GM21786 (cell line): Measurements from ENCODE around the gene MORN5.

ENCODE experiments used
- ATAC-seq: cut with Tn5 transposase; IDR thresholded peaks from one replicate; pipeline ENCODE4 v1.9.1; 2021; ENCODE audit not compliant: unreplicated experiment

Gene MORN5

DNA sequence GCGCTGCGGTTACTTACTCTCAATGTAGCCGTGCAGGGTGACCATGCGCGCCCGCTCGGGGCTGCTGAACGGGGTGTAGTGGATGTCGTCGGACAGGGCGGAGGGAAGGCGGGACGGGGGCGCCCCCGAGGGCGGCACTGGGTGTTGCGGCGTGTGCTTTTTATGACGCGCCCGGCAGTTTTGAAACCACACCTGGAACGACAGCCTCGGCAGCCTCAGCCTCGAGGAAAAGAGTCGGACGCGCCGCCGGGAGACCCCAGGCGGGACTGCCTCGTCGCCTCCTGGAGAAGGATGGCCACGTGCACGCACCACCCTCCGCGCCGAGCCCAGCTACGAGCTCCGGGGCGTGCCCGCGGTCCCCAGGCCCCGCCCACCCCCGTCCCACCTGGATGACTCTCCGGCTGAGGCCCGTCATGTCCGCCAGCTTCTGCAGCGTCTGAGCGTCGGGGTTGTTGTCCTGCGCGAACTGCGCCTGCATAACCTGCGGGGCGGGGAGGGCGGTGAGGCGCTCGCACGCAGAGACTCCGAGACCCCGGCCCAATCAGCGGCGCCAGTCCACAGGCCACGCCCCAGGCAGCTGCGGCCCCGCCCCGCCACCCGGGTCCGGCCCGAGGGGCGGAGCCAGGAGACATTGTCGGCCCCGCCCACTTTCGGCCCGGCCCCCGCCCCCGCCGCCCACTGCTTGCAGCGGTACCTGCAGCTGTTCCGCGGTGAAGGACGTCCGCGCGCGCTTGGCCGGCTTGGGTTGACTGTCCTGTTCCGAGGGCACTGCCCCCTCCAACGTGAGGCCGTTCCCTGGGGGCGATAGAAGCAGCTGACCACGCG is 54.1 kb downstream of the MORN5 start:
- no peak for ATAC-seq

DNA sequence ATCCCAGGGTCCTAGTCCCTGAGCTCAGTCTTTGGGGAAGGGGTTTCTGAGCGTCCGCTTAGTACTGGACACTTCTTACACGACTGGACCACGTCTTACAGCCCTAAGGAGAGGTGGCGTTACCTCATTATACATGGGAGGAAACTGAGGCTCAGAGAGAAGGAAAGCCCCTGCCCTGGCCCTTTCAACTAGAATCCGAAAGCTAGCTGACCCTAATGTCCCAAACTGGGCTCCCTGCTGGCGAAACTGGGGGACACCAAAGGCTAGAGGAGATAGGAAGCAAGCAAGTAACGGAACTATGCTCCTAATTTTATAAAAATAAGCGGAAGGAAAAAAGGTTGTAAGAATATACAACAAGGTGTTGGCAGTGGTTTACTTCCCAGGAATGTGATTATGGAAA is 54.8 kb downstream of the MORN5 start:
- ATAC-seq, result no peak

DNA sequence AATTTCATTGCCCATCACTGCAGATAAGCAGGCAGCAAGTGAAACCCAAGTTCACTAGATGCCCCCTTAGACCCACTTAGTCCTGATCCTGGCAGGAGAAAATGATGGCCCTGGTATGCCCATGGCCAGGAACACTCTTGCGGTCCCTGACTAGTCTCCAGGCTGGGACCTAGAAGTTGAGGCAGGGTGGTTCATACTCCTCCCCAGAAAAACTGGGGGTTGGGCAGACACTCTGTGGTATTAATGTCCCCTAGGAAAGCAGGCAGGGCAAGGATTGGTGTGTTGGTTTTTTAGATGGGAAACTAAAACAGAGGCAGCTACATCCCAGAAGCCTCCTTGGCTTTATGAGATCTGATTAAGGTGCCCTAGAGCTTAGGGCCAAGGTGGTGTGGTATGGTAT is 56.0 kb downstream of the MORN5 start:
- ATAC-seq, result no peak

DNA sequence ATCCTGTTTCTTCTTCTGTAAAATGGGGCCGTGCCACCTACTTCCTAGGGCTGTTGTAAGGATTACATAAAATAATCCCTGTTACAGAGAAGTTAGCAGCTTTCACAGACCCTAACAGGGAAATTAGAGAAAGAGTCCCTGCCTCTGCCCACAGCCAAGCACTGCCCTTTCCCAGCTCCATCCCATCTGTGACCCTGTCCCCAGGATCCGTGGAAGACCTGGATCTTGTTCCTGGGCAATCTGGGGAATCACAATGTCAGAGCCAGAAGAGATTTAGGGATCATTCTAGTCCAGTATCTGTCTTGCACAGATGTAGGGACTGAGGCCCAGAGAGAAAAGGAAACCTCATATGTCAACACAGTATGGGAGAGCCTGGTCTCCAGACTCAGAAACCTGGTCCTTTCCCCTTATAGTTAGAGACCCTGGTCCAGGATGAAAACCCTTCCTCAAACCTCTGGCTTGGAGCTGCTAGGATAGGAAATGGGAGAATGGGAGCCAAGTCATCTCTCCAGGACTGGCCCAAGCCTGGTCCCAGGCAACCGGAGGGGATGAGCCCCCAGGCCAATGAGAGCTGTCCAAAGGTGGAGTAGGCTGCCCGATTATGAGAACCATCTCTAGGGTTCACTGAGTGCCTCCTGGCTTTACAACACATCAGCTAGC is 56.6 kb downstream of the MORN5 start:
- no peak for ATAC-seq

DNA sequence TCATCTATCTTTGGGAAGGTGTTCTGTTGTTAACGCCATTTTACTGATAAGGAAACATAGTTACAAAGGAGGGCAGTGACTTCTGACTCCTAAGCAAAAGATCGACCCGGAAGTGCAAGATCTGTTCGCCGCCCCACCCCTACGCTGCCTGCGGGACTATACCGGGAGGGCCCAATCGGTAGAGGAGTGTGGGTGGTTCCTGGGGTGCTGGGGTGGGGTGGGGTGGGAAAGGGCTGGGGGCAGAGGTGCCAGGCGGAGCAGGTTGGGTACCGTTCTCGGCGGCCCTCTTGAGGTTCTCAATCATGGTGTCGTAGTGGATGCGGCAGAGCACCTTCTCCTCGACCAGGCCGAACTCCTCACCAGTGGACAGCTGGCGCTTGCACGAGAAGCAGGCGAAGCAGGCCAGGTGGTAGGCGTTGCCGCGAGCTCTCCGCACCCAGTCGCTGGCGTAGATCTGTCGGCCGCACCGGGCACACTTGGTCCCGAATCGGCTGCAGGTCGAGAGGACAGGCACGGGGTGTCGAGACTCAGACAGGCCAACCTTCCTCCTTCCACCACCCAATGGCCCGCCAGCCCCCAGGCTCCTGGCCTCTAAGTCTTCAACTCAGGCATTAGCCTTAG is 57.2 kb downstream of the MORN5 start:
- no peak for ATAC-seq

DNA sequence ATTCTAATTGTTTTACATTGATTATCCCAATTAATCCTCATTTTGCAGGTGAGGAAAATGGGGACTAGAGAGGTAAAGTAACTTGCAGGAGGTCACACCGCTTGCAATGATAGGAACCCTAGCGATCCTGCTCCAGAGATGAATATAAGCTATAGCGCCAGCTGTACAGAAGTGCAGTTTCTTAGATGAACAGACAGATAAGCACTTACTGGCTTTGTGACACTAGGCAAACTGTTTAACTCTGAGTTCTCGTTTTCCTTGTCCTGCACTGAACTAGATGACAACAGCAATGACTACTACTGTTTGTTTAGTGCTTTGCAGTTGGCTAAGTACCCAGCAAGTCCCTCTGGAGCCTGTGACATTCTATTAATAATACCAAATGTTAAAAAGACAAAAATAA is 57.9 kb downstream of the MORN5 start:
- no peak for ATAC-seq

DNA sequence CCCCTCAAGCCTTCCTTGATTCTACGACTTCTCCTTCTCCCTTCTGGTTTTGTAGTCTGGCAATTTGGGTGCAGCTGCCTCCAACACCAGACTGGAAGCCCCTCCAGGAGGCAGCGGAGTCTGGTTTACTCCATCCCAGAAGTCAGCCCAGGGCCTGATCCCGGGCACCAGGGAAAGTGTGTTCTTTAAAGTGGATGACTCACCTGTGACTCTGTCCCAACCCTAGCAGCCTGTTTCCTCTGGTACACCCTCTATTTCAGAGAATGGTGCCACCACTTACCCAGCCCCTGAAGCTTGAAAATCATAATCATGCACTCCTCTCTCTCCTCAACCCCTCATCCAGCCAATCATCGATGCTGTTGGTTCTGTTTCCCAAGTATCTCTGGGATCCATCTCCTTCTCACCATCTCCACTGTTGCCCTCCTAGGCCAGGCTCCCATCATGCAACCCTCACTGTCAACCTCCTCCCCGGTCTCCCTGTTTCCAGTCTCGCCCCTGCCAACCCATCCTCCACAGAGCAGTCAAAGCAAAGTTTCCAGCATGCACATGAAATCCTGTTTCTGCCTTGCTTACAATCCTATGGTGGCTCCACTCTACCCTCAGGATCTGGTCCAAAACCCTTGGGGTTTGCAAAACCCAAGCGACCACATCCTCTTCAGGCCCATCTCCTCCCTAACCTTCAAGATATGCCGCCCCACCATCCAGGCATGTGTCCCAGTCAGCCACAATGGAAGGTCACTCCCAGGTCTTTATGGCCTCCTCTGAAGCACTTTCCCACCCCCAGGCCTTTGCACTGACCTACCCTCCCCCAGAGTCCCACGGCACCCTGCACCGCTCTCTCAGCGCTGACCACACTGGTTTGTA is 58.6 kb downstream of the MORN5 start:
- no peak for ATAC-seq

DNA sequence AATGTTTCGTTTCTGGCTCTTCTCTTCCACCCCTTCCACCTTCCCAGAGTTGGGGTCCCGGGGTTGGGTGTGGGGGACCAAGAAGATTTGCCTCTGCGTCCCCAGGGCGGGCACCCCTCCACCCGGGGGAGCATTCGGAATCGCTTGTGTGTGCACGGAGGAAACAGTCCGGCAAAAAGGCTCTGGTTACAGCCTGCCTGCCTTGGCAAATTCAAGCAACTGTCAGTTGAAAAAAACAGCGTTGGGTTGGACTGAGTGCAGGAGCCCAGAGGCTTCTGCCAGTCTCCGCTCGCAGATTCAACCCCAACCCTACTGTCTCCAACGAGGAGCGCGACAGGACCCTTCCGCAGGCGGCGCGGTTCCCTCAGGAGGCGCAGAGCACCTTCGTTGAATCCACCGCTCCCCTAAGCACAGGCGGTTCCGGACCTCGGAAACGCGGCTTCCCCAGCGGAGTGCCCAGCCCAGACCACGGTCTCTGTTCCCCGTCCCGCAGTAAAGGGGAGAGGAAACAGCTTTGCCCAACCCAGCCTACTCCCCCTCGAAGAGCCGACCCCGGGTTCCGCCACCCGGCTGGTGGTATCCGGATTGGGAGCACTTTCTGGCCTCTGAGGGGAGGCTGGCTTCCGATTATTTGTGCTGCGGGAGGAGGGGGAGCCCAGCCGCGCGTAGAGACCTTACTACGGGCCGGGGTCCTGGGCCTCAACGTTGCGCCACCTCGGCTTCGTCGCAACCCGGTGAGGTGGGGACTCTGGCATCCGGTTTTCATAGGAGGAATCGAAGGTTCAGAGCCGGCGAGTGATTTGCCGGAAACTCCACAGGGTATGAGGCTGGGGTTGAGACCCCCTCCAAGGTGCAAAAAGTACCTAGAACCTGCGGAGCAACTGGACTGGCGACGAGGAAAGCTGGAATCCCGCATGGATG is 59.5 kb downstream of the MORN5 start:
- no peak for ATAC-seq

DNA sequence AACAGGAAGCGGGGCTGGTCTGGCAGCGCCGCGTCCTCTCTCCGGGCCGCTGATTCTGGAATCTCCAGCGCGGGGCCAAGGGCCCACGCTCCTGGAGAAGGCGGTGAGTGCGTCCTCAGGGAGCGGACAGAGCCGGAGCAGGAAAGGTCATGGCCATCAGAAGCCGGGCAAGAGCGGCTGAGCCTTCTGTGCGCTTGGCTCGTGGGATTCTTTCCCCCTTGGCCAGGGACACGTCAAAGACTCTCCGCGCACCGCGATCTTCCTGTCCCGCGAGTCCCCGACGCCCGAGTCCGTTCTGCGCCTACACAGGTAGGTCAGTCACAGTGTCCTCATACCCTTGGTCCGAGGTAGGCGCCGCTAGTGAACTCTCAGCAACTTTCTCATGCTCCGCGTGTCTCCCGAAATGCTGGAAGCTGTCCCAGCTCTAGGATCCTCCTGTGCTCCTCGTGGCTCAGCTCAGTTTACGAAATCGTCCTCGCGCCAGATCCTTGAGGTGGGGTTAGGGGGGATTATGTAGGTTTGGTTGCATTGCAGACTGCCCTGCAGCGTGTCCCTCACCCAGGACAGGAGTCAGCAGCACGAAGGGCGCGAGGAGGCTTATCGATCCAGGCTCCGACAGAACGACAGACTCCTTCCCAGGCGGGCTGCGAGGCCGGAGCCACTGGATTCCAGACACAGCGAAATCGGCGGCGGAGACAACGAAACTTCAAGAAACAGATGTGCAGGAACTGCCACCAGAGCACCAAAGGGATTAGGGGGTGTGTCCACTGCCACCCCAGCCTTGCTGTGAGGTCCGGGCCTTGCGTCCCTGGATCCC is 60.4 kb downstream of the MORN5 start:
- ATAC-seq, result no peak

DNA sequence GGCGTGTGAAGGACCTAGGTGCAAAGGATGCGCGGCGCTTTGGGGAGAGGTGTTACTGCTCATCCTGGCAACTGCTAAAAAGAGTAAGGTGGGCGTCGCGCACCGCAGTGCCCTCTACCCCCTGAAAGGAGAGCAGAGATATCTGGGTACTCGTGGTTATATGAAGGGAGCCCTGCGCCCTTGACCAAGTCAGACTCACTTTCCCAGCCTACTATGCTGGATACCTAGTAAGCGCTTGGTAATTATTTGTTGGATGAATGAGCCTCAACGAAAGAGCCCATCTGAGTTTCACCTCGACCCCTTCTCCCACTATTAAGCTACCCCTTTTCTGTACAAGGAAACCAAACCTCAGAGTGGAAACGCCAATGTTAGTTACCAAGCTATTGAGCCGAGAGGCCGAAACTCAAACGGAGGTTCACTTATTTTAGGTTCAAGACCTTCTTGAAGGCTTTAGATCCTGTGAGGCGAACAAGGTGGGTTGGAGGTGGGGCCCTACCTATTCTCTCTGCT is 61.0 kb downstream of the MORN5 start:
- no peak for ATAC-seq

DNA sequence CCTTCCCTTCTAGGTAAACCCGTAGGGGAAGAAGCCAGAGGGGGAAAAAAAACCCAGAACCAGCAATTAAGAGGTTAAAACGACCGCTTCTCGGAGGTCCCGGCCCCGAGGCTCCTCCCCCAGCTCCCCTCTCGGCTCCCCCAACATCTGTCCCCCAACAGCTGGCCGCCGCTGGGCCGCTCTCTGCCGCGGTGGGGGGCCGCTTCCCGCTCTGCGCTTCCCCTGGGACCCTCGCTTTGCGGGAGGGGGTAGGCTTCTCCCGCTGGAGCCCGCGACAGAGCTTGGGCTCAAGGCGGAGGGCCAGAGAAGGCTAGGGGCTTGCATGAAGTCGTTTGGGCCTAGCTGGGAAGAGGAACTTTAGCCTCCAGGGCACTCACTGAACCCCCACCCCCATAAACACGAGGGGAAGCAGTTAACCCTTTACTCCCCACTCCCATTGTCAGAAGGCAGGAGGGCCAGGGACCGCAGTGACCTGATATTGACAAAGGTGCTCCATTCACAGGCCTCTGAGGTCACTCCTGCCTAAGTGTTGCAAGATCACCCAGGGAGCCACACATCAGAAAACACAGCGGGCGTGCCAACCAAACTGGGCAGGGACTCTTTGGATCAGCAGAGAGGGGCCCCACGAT is 61.6 kb downstream of the MORN5 start:
- no peak for ATAC-seq

DNA sequence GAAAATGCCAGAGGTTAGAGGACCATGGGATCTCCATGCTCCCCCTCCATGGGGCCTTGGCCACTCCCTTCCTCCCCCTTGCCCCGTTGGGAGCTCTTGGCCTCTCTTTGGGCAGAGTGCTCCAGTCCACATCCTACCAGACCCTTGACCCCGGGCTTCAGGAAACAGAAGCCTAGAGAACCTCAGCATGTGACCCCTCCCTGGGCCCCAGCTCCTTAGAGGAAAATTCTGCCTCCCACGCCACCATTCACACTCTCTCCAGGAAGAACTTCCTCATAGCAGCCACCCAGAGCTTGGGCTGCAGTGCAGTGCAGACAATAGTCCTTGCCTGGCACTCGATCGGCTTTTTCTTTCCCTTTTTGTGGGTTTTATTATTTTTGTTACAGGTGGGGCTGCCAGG is 63.1 kb downstream of the MORN5 start:
- ATAC-seq, result no peak

DNA sequence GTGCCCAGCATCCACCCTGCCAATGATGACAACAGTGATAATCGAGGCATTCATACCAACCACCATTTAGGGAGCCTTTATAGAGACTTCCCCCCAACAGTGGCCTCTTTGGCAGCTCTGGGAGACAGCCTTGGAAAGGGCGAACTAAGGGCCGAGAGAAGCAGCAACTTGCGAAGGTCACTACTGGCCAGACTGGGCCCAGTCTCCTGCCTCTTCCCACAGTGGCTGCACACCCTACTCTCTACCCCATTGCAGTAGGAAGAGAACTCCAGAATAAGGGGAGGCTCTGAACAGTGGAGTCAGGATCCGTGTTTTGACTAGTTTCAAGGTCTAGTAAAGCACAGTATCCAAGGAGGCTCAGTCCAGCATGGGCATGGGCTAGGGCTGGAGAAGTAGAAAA is 63.7 kb downstream of the MORN5 start:
- ATAC-seq, result no peak

DNA sequence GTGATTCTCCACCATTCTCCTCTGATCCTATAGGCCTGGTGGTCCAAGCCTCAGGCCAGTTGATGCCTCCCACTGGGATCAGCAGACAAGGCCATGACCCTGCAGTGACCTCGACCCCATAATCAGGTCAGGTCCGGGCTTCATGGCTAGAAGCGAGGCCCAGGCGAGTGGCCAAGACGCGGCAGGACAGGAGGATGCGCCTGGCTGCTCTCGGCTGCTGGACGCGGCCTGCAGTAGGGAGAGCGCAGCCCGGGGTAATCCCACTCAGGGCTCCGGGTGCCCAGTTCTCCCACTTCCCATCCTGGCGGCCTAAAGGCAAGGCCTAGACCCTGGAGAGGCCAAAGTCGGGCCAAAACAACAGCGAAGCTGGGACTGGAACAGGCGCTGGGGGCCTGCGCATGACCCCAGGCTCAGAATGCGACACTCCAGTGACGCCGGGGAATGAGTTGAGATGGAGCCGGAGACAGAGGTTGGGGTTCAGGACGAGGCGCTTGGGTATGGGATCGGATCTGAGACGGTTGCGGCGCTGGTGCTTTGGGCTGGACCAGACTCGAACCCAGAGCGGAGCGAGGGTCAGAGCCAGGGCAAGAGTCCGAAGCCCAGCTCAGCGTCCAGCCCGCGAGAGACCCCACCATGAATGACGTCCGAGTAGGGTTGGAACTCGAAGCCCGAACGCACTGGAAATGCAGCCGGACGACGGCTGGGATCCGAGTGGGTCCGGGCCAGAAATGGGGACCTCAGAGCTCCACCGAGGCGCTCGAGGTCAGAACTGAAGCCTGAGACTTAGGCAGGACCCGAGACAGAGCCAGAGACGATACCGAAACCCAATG is 65.8 kb downstream of the MORN5 start:
- ATAC-seq, result no peak

DNA sequence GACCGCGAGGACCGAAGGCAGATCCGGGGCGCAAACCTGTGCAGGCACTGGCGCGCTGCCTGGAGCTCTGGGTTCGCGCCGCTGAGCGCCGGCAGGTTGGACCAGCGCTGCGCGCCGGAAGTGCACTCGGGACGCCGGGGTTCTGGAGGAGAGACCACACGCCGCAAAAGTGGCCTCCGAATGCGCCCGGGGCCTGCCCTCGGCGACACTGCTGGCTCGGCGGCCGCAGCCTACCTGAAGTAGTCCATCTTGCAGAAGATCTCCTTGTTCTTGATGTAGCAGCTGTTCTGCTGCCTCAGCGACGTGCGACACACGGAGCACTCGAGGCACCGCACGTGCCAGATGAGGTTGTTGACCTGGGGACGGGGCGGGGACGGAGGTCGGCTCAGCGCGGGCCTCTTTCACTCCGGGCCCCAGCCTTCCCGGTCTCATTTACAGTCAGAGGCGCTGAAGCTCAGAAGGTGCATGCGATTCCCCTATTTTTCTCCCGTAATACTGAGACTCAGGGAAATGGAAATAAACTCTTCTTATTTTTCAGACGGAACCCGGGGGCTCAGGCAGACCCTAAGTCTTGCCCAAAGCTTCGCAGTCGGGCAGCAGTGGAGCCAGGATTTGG is 66.5 kb downstream of the MORN5 start:
- ATAC-seq, result no peak

DNA sequence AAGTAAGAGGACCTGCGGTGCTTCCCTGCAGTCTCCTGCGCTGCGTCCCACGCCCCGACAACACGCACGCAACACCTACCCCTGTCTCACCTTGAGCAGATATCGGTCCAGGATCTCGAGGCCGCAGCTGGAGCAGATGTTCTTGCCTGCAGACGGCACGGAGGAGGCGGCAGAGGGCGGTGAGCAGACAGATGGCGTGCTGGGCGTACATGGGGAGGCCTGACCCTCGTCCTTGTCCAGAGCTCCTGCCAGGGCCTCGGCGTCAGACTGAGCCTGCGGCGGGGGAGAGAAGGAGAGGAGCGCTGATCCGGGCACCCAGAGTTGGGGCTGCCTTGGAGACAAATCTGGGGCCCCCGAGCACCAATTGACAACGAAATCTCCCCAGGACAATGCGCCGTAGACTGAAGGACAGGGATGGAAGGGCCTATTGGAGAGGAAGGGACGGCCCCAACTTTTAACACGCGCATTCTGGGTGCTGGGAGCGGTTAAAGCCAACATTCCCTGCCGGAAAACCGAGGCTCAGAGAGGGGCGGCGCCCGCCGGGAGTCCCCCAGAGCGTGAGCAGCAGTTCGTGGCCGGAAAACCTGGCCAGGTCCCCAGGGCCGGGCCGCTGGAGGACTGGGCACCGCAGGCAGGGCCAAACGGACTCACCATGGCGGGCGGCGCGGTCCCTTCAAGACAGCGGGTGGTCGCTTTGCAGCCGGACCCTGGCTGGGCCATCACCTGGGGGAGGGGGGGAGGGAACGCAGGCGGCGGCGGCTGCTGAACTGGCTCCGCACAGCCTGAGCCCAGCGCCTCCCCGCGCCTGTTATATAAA is 67.3 kb downstream of the MORN5 start:
- no peak for ATAC-seq

DNA sequence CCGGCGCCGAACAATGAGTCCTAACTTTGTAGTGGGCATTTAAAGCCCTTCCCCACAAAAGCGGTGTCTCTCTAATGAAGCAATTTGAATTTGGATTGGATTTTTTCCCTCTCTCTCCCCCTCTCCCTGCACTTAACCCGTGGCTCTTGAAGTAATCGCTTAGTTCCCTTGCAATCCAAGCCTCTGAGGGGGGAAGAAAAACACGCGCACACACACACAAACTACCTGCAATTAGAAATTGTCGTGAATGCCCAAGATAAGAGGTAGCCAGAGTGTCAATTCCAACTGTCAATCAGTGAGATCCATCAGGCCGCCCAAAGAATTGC is 67.8 kb downstream of the MORN5 start:
- ATAC-seq, result no peak
